ENCODE results near the gene NPL. TPM values are rescaled to one million over a fixed set of nuclear protein-coding genes. Genes with fewer than 3 reads are reported as not detected.
A peak's percentile ranks its signal among the peaks of the same experiment; 100 is the strongest.

NPL gene
- total and polyA plus RNA-seq, 9 of the 15 experiments (the other 6 are each of a cell fraction or from before 2014, with no cell fraction given) = 9.9 to 22.3 (median 14.2) TPM

DNA sequence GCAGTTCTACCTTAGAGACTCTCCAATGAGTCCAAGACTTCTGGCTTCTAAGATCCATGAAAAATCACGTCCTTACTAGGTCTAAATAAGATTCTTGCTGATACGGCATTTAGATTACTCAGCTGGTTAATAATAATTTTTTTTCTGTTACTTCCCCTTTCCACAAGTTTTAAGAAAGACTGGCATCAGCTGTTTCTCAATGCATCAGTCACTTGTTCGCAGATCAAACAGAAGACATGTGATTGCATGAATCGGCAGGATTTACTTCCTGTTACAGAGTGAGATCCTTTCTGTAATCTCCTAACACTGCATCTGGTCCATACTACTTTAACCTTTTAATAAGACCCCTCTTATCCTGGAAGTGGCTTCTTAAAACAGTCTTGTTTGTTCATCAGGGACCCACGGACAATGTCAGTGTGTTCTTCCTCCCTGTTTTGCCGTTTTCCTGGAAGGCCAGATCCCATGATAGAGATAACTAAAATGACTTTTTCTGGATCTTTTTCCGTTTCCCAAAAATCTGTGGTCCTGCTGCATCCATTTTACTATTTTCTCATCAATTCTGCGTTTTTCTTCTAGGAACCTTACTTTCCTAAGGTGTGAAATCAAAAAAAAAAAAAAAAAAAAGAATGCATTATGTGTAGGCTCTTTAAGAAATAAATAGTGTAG lies 6.1 kb downstream of the NPL start (continued):
- TF ChIP-seq BRD9 (IDR thresholded peaks at IDR 0.05; ENCODE audit: low read depth, partially characterized antibody) = no peak
- no peak for TF ChIP-seq PHTF2 (CRISPR knock-in tag; IDR thresholded peaks at IDR 0.05)
- TF ChIP-seq MAFF (IDR thresholded peaks at IDR 0.05; ENCODE audit: low read length) = peak; percentile 91
- TF ChIP-seq, protein P1, sequence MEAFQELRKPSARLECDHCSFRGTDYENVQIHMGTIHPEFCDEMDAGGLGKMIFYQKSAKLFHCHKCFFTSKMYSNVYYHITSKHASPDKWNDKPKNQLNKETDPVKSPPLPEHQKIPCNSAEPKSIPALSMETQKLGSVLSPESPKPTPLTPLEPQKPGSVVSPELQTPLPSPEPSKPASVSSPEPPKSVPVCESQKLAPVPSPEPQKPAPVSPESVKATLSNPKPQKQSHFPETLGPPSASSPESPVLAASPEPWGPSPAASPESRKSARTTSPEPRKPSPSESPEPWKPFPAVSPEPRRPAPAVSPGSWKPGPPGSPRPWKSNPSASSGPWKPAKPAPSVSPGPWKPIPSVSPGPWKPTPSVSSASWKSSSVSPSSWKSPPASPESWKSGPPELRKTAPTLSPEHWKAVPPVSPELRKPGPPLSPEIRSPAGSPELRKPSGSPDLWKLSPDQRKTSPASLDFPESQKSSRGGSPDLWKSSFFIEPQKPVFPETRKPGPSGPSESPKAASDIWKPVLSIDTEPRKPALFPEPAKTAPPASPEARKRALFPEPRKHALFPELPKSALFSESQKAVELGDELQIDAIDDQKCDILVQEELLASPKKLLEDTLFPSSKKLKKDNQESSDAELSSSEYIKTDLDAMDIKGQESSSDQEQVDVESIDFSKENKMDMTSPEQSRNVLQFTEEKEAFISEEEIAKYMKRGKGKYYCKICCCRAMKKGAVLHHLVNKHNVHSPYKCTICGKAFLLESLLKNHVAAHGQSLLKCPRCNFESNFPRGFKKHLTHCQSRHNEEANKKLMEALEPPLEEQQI (IDR thresholded peaks at IDR 0.05) = 0 out of 2 replicates have a peak, but pooled peaks have one; percentile 30
- no peak for TF ChIP-seq ZNF445 (CRISPR knock-in tag; IDR thresholded peaks at IDR 0.05; ENCODE audit: low read depth)
- no peak for TF ChIP-seq WHSC1 (IDR thresholded peaks at IDR 0.05; ENCODE audit: low read length)
- no peak for TF ChIP-seq HNRNPLL (IDR thresholded peaks at IDR 0.05; ENCODE audit: low read depth, low read length, poor library complexity, severe bottlenecking)
- no peak for TF ChIP-seq SNRNP70 (optimal IDR thresholded peaks at IDR 0.05; ENCODE audit: low read depth, low read length)
- TF ChIP-seq, protein P2, sequence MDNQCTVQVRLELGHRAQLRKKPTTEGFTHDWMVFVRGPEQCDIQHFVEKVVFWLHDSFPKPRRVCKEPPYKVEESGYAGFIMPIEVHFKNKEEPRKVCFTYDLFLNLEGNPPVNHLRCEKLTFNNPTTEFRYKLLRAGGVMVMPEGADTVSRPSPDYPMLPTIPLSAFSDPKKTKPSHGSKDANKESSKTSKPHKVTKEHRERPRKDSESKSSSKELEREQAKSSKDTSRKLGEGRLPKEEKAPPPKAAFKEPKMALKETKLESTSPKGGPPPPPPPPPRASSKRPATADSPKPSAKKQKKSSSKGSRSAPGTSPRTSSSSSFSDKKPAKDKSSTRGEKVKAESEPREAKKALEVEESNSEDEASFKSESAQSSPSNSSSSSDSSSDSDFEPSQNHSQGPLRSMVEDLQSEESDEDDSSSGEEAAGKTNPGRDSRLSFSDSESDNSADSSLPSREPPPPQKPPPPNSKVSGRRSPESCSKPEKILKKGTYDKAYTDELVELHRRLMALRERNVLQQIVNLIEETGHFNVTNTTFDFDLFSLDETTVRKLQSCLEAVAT (IDR thresholded peaks at IDR 0.05) = no peak
- no peak for TF ChIP-seq NR2F6 (CRISPR knock-in tag; IDR thresholded peaks at IDR 0.05)
- TF ChIP-seq, protein P3, sequence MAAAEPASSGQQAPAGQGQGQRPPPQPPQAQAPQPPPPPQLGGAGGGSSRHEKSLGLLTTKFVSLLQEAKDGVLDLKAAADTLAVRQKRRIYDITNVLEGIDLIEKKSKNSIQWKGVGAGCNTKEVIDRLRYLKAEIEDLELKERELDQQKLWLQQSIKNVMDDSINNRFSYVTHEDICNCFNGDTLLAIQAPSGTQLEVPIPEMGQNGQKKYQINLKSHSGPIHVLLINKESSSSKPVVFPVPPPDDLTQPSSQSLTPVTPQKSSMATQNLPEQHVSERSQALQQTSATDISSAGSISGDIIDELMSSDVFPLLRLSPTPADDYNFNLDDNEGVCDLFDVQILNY (CRISPR knock-in tag; IDR thresholded peaks at IDR 0.05) = no peak
- TF ChIP-seq, protein P4, sequence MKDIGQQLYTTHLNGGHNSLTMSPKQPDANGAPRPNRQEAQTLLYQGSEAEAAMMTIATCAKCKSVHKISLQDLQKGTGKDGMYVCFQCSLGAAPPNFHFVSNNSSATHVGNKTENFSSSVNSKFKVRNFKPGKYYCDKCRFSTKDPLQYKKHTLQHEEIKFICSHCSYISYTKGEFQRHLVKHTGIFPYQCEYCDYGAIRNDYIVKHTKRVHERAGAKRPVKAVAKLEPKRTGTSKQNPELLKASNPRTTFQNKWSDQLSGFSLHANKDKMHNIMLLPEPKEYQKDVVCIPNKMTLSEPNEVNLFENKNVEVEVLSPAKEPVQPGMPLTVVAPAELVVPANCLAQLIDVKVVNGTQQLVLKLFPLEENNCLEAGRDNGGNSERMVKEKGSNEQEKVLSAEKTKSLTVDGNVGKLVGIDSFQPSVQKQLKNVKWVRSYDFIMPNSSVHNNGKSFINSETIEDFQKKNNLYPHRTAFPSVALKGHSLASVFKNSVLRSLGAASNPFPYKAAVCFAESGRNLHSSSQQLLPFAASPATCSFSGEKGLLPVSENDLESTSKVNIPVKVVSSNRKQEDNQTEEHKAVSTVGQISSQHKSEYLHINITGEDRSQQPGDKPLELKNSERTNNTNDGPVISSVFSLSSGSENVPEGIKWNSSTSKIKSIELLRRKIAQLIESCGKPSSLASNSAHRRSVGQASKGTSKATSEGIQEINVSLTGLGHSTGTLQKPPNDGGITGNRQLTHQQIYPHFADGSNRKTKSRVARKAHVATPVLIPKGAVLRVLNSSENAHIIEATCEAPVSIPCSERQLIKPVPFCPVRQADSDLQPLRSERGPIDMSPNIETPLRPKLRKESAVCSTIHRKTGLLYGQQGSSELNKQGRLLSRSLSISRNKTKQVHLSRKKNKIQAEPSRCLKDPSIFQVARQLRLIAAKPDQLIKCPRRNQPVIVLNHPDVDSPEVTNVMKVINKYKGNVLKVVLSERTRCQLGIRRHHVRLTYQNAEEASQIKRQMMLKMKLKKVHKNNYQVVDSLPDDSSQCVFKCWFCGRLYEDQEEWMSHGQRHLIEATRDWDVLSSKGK (CRISPR knock-in tag; IDR thresholded peaks at IDR 0.05) = no peak
- TF ChIP-seq, protein P5, sequence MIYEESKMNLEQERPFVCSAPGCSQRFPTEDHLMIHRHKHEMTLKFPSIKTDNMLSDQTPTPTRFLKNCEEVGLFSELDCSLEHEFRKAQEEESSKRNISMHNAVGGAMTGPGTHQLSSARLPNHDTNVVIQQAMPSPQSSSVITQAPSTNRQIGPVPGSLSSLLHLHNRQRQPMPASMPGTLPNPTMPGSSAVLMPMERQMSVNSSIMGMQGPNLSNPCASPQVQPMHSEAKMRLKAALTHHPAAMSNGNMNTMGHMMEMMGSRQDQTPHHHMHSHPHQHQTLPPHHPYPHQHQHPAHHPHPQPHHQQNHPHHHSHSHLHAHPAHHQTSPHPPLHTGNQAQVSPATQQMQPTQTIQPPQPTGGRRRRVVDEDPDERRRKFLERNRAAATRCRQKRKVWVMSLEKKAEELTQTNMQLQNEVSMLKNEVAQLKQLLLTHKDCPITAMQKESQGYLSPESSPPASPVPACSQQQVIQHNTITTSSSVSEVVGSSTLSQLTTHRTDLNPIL (CRISPR knock-in tag; IDR thresholded peaks at IDR 0.05) = no peak
- TF ChIP-seq RBM34 (IDR thresholded peaks at IDR 0.05; ENCODE audit: borderline replicate concordance, insufficient read depth, low read length) = no peak
- no peak for TF ChIP-seq STAT5B (CRISPR knock-in tag; IDR thresholded peaks at IDR 0.05)
- no peak for TF ChIP-seq CBX2 (IDR thresholded peaks at IDR 0.05; ENCODE audit: insufficient read depth, low read length, poor library complexity, severe bottlenecking)

Data from K562 (cell line).